Stimulated activated effector memory CD8-positive, alpha-beta T cell treated with anti-CD3 and anti-CD28 coated beads, Interleukin-12 subunit alpha, Interleukin-12 subunit beta, amount 100 ng/mL, for 72 hours (primary cell): ENCODE results near the gene TSC22D1.
A peak's percentile ranks its signal among the peaks of the same experiment; 100 is the strongest.
"Not testable (repeated sequence)": the region's sequence is repeated elsewhere in the genome, so short reads cannot be mapped to it uniquely, and the experiment has no call there.

Experiments used
- ATAC-seq: fragments of 150-1000 bp; cut with Tn5 transposase; 2 replicates; pipeline ENCODE4 v1.10.0; 2021
- DNase-seq, 2 donors: peaks; one replicate each; pipeline ENCODE4 v3.0.0; 2021 to 2022; ENCODE audit warnings: low spot score in 2 of 2
- H3K27ac Mint-ChIP-seq: one replicate; pipeline ENCODE4 v1.8.0; 2022; ENCODE audit warnings: mild to moderate bottlenecking, mixed read lengths
- H3K36me3 Mint-ChIP-seq: one replicate; pipeline ENCODE4 v1.8.0; 2022; ENCODE audit warnings: mild to moderate bottlenecking, mixed read lengths
- H3K4me1 Mint-ChIP-seq: one replicate; pipeline ENCODE4 v1.8.0; 2022; ENCODE audit warnings: mixed read lengths
- H3K4me3 Mint-ChIP-seq: one replicate; pipeline ENCODE4 v1.8.0; 2022; ENCODE audit warnings: mild to moderate bottlenecking, mixed read lengths
- H3K9me3 Mint-ChIP-seq: one replicate; pipeline ENCODE4 v1.8.0; 2022; ENCODE audit warnings: mixed read lengths

Gene TSC22D1

GRCh38 chr13:44543369-44543768 is 32.8 kb downstream of the TSC22D1 start:
- DNase-seq (no peak), ATAC-seq (no peak)
- H3K9me3 Mint-ChIP-seq, result no peaks in the 10 kb centered on the region
- H3K4me1 Mint-ChIP-seq, result no peaks in the 10 kb centered on the region
- no peaks in the 10 kb centered on the region for H3K36me3 Mint-ChIP-seq
- H3K4me3 Mint-ChIP-seq, result no peak overlapping the region
- H3K27ac Mint-ChIP-seq, result no peak overlapping the region

GRCh38 chr13:44542361-44542760 is 33.8 kb downstream of the TSC22D1 start:
- Mint-ChIP-seq H3K36me3 (no peaks in the 10 kb centered on the region), H3K9me3 (no peaks in the 10 kb centered on the region), H3K4me3 (no peak overlapping the region), H3K27ac (no peak overlapping the region), H3K4me1 (no peaks in the 10 kb centered on the region)
- DNase-seq (no peak), ATAC-seq (no peak)

- Mint-ChIP-seq H3K9me3 (no peaks in the 10 kb centered on the region), H3K36me3 (no peaks in the 10 kb centered on the region), H3K27ac (no peak overlapping the region), H3K4me3 (no peak overlapping the region), H3K4me1 (no peaks in the 10 kb centered on the region)
- no peak for ATAC-seq
- DNase-seq, result no peak
Measured at GRCh38 chr13:44541601-44542000, 34.5 kb downstream of the TSC22D1 start.

- Mint-ChIP-seq H3K4me1 (no peaks in the 10 kb centered on the region), H3K36me3 (no peaks in the 10 kb centered on the region), H3K27ac (no peak overlapping the region), H3K4me3 (no peak overlapping the region), H3K9me3 (no peaks in the 10 kb centered on the region)
- ATAC-seq, result no peak
- DNase-seq, result no peak
Measured at GRCh38 chr13:44540761-44541434, 35.2 kb downstream of the TSC22D1 start.

GRCh38 chr13:44537248-44537647 is 38.9 kb downstream of the TSC22D1 start:
- Mint-ChIP-seq H3K27ac (no peak overlapping the region), H3K4me1 (no peaks in the 10 kb centered on the region), H3K4me3 (no peak overlapping the region), H3K36me3 (no peaks in the 10 kb centered on the region), H3K9me3 (no peaks in the 10 kb centered on the region)
- DNase-seq (no peak), ATAC-seq (no peak)

- Mint-ChIP-seq H3K4me1 (no peaks in the 10 kb centered on the region), H3K27ac (no peak overlapping the region), H3K36me3 (no peaks in the 10 kb centered on the region), H3K9me3 (no peaks in the 10 kb centered on the region), H3K4me3 (no peak overlapping the region)
- no peak for DNase-seq
- peak; percentile 44 for ATAC-seq
Measured at GRCh38 chr13:44523146-44524015, 52.7 kb downstream of the TSC22D1 start.

GRCh38 chr13:44519642-44520041 is 56.5 kb downstream of the TSC22D1 start:
- no peak for ATAC-seq
- H3K4me3 Mint-ChIP-seq, result no peak overlapping the region
- H3K4me1 Mint-ChIP-seq, result no peaks in the 10 kb centered on the region
- no peaks in the 10 kb centered on the region for H3K9me3 Mint-ChIP-seq
- no peak overlapping the region for H3K27ac Mint-ChIP-seq
- H3K36me3 Mint-ChIP-seq, result no peaks in the 10 kb centered on the region
- DNase-seq, result no peak

- DNase-seq (no peak), ATAC-seq (no peak)
- Mint-ChIP-seq H3K9me3 (no peaks in the 10 kb centered on the region), H3K27ac (no peak overlapping the region), H3K4me1 (peaks cover 6% of the 10 kb centered on the region), H3K4me3 (no peak overlapping the region), H3K36me3 (no peaks in the 10 kb centered on the region)
Measured at GRCh38 chr13:44516771-44517170, 59.4 kb downstream of the TSC22D1 start.

GRCh38 chr13:44514278-44514677 is 61.9 kb downstream of the TSC22D1 start:
- Mint-ChIP-seq H3K9me3 (no peaks in the 10 kb centered on the region), H3K36me3 (no peaks in the 10 kb centered on the region), H3K4me1 (peaks cover 6% of the 10 kb centered on the region), H3K4me3 (no peak overlapping the region), H3K27ac (no peak overlapping the region)
- DNase-seq (no peak), ATAC-seq (no peak)

GRCh38 chr13:44509853-44510252 is 66.3 kb downstream of the TSC22D1 start:
- not testable (repeated sequence) for ATAC-seq, H3K4me1 Mint-ChIP-seq, H3K9me3 Mint-ChIP-seq, H3K36me3 Mint-ChIP-seq, H3K27ac Mint-ChIP-seq, H3K4me3 Mint-ChIP-seq, DNase-seq

GRCh38 chr13:44508562-44509077 is 67.5 kb downstream of the TSC22D1 start:
- H3K36me3 Mint-ChIP-seq, result no peaks in the 10 kb centered on the region
- no peak for DNase-seq
- no peak overlapping the region for H3K4me3 Mint-ChIP-seq
- H3K4me1 Mint-ChIP-seq, result no peaks in the 10 kb centered on the region
- H3K27ac Mint-ChIP-seq, result no peak overlapping the region
- no peaks in the 10 kb centered on the region for H3K9me3 Mint-ChIP-seq
- ATAC-seq, result no peak

GRCh38 chr13:44507639-44508038 is 68.5 kb downstream of the TSC22D1 start:
- Mint-ChIP-seq H3K4me3 (no peak overlapping the region), H3K9me3 (no peaks in the 10 kb centered on the region), H3K4me1 (no peaks in the 10 kb centered on the region), H3K27ac (no peak overlapping the region), H3K36me3 (no peaks in the 10 kb centered on the region)
- ATAC-seq (no peak), DNase-seq (no peak)

- ATAC-seq (no peak), DNase-seq (no peak)
- no peak overlapping the region for H3K27ac Mint-ChIP-seq
- no peaks in the 10 kb centered on the region for H3K36me3 Mint-ChIP-seq
- no peak overlapping the region for H3K4me3 Mint-ChIP-seq
- no peaks in the 10 kb centered on the region for H3K9me3 Mint-ChIP-seq
- no peaks in the 10 kb centered on the region for H3K4me1 Mint-ChIP-seq
Measured at GRCh38 chr13:44506719-44507118, 69.4 kb downstream of the TSC22D1 start.

- Mint-ChIP-seq H3K27ac (no peak overlapping the region), H3K9me3 (no peaks in the 10 kb centered on the region), H3K4me1 (no peaks in the 10 kb centered on the region), H3K36me3 (no peaks in the 10 kb centered on the region), H3K4me3 (no peak overlapping the region)
- DNase-seq, result no peak
- ATAC-seq, result no peak
Measured at GRCh38 chr13:44506251-44506650, 69.9 kb downstream of the TSC22D1 start.

GRCh38 chr13:44504116-44504515 is 72.0 kb downstream of the TSC22D1 start:
- Mint-ChIP-seq H3K4me1 (no peaks in the 10 kb centered on the region), H3K4me3 (no peak overlapping the region), H3K36me3 (no peaks in the 10 kb centered on the region), H3K9me3 (no peaks in the 10 kb centered on the region), H3K27ac (no peak overlapping the region)
- DNase-seq, result no peak
- no peak for ATAC-seq

GRCh38 chr13:44498969-44499368 is 77.2 kb downstream of the TSC22D1 start:
- Mint-ChIP-seq H3K9me3 (peaks cover 5% of the 10 kb centered on the region), H3K27ac (no peak overlapping the region), H3K4me3 (no peak overlapping the region), H3K36me3 (no peaks in the 10 kb centered on the region), H3K4me1 (peaks cover 18% of the 10 kb centered on the region)
- DNase-seq (no peak), ATAC-seq (no peak)
